Endothelial cell of umbilical vein (primary cell): ENCODE data around the gene TMEM45B. TPM values are rescaled to one million over a fixed set of nuclear protein-coding genes. Genes with fewer than 3 reads are reported as not detected.

ENCODE experiments used
- BruUV-seq: library from RNA; stranded (reverse); fragments of 400-500 nt; replicated peaks from 2 replicates; lab custom pipeline; 2021; lab: Mats Ljungman, UMichigan
- CTCF ChIA-PET: fragments of 300-600, 350-600 bp; sonication (Branson Sonifier 250); formaldehyde crosslinking; loops from one replicate; lab custom pipeline; 2021; ENCODE audit warnings: antibody characterized with exemption, inconsistent platforms; lab: Charles Lee
- POLR2A ChIA-PET: fragments of 300-600, 350-600 bp; sonication (Branson Sonifier 250); formaldehyde crosslinking; loops from one replicate; lab custom pipeline; 2021; ENCODE audit warnings: antibody characterized with exemption, inconsistent platforms; lab: Charles Lee
- DNase-seq: peaks from one replicate; pipeline ENCODE4 v3.0.0-alpha.2; 2011; ENCODE audit warnings: low read depth, low spot score
- FAIRE-seq: peaks from 2 replicates; lab custom pipeline; 2011; peaks lifted over from hg19 to GRCh38; lab: Jason Lieb, UNC
- H2AFZ ChIP-seq: 2 replicates; pipeline ENCODE4 v1.6.0; 2012; ENCODE audit warnings: low read depth, low read length, control low read depth, inconsistent platforms
- H3K27ac ChIP-seq: 2 replicates; pipeline ENCODE4 v1.5.1; 2011; ENCODE audit warnings: low read depth, mild to moderate bottlenecking, control low read depth, low read length, moderate library complexity; ENCODE audit not compliant: insufficient read depth
- H3K27me3 ChIP-seq, 2 experiments: 2 replicates each; pipeline versions ENCODE4 v1.6.0 to v1.6.1; 2011; ENCODE audit warnings: low read length in 2 of 2, mixed read lengths in 1 of 2; ENCODE audit not compliant: control insufficient read depth in 2 of 2, insufficient read depth in 2 of 2
- H3K36me3 ChIP-seq, 2 experiments: 2 replicates in 1 of 2; 3 replicates in 1 of 2; pipeline ENCODE4 v1.5.1; 2011; ENCODE audit warnings: low read length in 2 of 2, mild to moderate bottlenecking in 1 of 2, moderate library complexity in 1 of 2; ENCODE audit not compliant: control insufficient read depth in 2 of 2, insufficient read depth in 2 of 2; ENCODE audit errors: extremely low read depth in 1 of 2
- H3K4me1 ChIP-seq: 3 replicates; pipeline ENCODE4 v1.5.1; 2011; ENCODE audit warnings: mild to moderate bottlenecking, low read length; ENCODE audit not compliant: control insufficient read depth, insufficient read depth; ENCODE audit errors: extremely low read depth
- H3K4me2 ChIP-seq: 2 replicates; pipeline ENCODE4 v1.6.1; 2011; ENCODE audit warnings: low read length, control low read depth, mixed read lengths; ENCODE audit not compliant: insufficient read depth
- H3K4me3 ChIP-seq, 3 experiments: fragments of 200-600 bp in 1 of 3; sonication (generic), shearing (Covaris generic) in 1 of 3; replicated peaks in 1 of 3; 2 replicates each; pipeline ENCODE4 v1.5.1; 2011 to 2016; ENCODE audit warnings: control low read depth in 3 of 3, low read length in 3 of 3, mild to moderate bottlenecking in 2 of 3, inconsistent platforms in 1 of 3, low read depth in 1 of 3, moderate library complexity in 1 of 3; ENCODE audit not compliant: insufficient read depth in 1 of 3
- H3K79me2 ChIP-seq: 2 replicates; pipeline ENCODE4 v1.6.0; 2012; ENCODE audit warnings: low read length, inconsistent platforms; ENCODE audit not compliant: control insufficient read depth, insufficient read depth
- H3K9ac ChIP-seq: replicated peaks from 2 replicates; pipeline ENCODE3; 2011; ENCODE audit warnings: low read length, control low read depth; ENCODE audit not compliant: insufficient read depth; ENCODE audit errors: extremely low read depth
- H3K9me1 ChIP-seq: replicated peaks from 3 replicates; pipeline ENCODE4 v1.6.0; 2011; ENCODE audit warnings: mild to moderate bottlenecking, low read length; ENCODE audit not compliant: control insufficient read depth, insufficient read depth; ENCODE audit errors: extremely low read depth
- H3K9me3 ChIP-seq: replicated peaks from 2 replicates; pipeline ENCODE4 v1.5.1; 2012; ENCODE audit warnings: low read length, inconsistent platforms; ENCODE audit not compliant: control insufficient read depth, insufficient read depth
- H4K20me1 ChIP-seq: replicated peaks from 2 replicates; pipeline ENCODE3; 2011; ENCODE audit warnings: mild to moderate bottlenecking, low read length; ENCODE audit not compliant: control insufficient read depth, insufficient read depth; ENCODE audit errors: extremely low read depth
- CTCF ChIP-seq, 2 donors: IDR thresholded peaks; 1 replicate in 1 of 2; 2 replicates in 1 of 2; pipeline ENCODE4 v1.5.1; 2011; ENCODE audit warnings: low read length in 2 of 2, mild to moderate bottlenecking in 2 of 2, moderate library complexity in 2 of 2, control low read depth in 1 of 2, inconsistent platforms in 1 of 2, low read depth in 1 of 2; ENCODE audit not compliant: insufficient read depth in 1 of 2; ENCODE audit errors: extremely low read depth in 1 of 2
- EZH2 ChIP-seq: IDR thresholded peaks from 2 replicates; pipeline ENCODE4 v1.6.1; 2012; ENCODE audit warnings: borderline replicate concordance, low read depth, mild to moderate bottlenecking, moderate library complexity, low read length, inconsistent platforms; ENCODE audit not compliant: severe bottlenecking
- POLR2A ChIP-seq: IDR thresholded peaks from 2 replicates; pipeline ENCODE4 v1.6.1; 2012; ENCODE audit warnings: low read depth, mild to moderate bottlenecking, control low read depth, low read length
- POLR2AphosphoS5 ChIP-seq: IDR thresholded peaks from 2 replicates; pipeline ENCODE4 v1.6.1; 2012; ENCODE audit warnings: low read depth, mild to moderate bottlenecking, control low read depth, low read length, moderate library complexity; ENCODE audit not compliant: insufficient read depth
- dilution Hi-C: fragments of 300-500 bp; cut with MboI; formaldehyde crosslinking; loops from one replicate; pipeline ENCODE4 v1.15.0; 2019; ENCODE audit warnings: low sequenced_read_pairs; ENCODE audit not compliant: extremely low pct_ligation_motif_present
- intact Hi-C: fragments of 100-400 bp; cut with micrococcal nuclease; formaldehyde crosslinking; loops from one replicate; pipeline ENCODE4 v1.10.0; 2022
- polyA plus RNA-seq, 4 experiments: library from polyadenylated mRNA; depleted of rRNA in 3 of 4; stranded (reverse) in 3 of 4; unstranded in 1 of 4; fragments of >200 nt; gene quantifications; 2 replicates each; pipeline versions ENCODE4 v1.2.1 to v1.2.3, GENCODE V29; 2011 to 2012; ENCODE audit warnings: missing spikeins in 1 of 4
- total RNA-seq: library from RNA; stranded (reverse); gene quantifications from 2 replicates; pipeline ENCODE4 v1.2.3, GENCODE V29; 2021
- TF ChIP-seq, protein P1 (sequence below): IDR thresholded peaks from 2 replicates; pipeline ENCODE4 v1.6.1; 2011; ENCODE audit not compliant: insufficient read depth, insufficient read length

TMEM45B gene
- total and polyA plus RNA-seq, 2 donors (not counting 3 experiments of a cell fraction or from before 2014, with no cell fraction given): 0.08 TPM; not detected in 1

- CTCF ChIA-PET: interaction anchor here (1.1 to 2.8 kb wide), 8 partner anchors 13 to 251 kb away, joined by 3 to 26 read pairs (median 4); no protein-coding TSS in a partner anchor
- FAIRE-seq: peak; percentile 67
Observed at GRCh38 chr11:129895126-129896041, 79.7 kb downstream of the TMEM45B start, which contains the start of gene NFRKB. Gene NFRKB (minus strand): TSS chr11:129895578. CDS start chr11:129892849, 2,729 bp downstream.

More at GRCh38 chr11:129895126-129896041, 79.7 kb downstream of the TMEM45B start, which contains the start of gene NFRKB:
- H3K9me3 ChIP-seq: no peaks in the 10 kb centered on the region
- H3K4me1 ChIP-seq: peaks cover 9% of the 10 kb centered on the region
- no TSS peak for BruUV-seq
- TF ChIP-seq, protein P1, sequence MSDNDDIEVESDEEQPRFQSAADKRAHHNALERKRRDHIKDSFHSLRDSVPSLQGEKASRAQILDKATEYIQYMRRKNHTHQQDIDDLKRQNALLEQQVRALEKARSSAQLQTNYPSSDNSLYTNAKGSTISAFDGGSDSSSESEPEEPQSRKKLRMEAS: no peak
- TF ChIP-seq POLR2AphosphoS5 (peak; percentile 91), EZH2 (no peak), POLR2A (peak; percentile 83), CTCF (IDR thresholded peaks at IDR 0.05; ENCODE audit: extremely low read depth in 1 of 2, insufficient read depth in 1 of 2, low read depth in 1 of 2, low read length in 2 of 2) (no peak)
- no peaks in the 10 kb centered on the region for H3K9me1 ChIP-seq
- dilution Hi-C loops: no loop called here
- intact Hi-C loops: loop anchor here (1.0 to 10.0 kb wide), 5 partner anchors 108 to 621 kb away; partner anchors contain the start of genes APLP2 and ZBTB44
- H3K27ac ChIP-seq: no peak within 1 kb of the TSS
- H2AFZ ChIP-seq: peak within 1 kb of the TSS; percentile 90
- peak within 1 kb of the TSS; percentile 73 for H3K4me2 ChIP-seq
- H3K27me3 ChIP-seq: no peaks in the 10 kb centered on the region
- peak within 1 kb of the TSS; percentile 71 for H3K9ac ChIP-seq
- H3K36me3 ChIP-seq: peaks cover 0 to 6% of the 10 kb centered on the region in 2 experiments
- H3K79me2 ChIP-seq: peaks cover 20% of the 10 kb centered on the region
- H3K4me3 ChIP-seq: peak within 1 kb of the TSS; percentile 72 to 95 (median 93)
- POLR2A ChIA-PET: no interaction called here
- peak; percentile 84 for DNase-seq
- no peaks in the 10 kb centered on the region for H4K20me1 ChIP-seq
